WTC11 (cell line): ENCODE measurements around the gene OR5AU1. TPM values are rescaled to one million over a fixed set of nuclear protein-coding genes. Genes with fewer than 3 reads are reported as not detected.

ENCODE experiments used
- ATAC-seq: fragments of 200-7000 bp; cut with Tn5 transposase; 2 replicates; pipeline ENCODE4 v1.10.0; 2021; ENCODE audit warnings: mild to moderate bottlenecking, moderate library complexity
- CTCF ChIA-PET: fragments of 300-600 bp; sonication (Branson Sonifier 250); formaldehyde crosslinking; loops from one replicate; lab custom pipeline; 2021; ENCODE audit warnings: antibody characterized with exemption; lab: Charles Lee
- POLR2A ChIA-PET: fragments of 350-600 bp; sonication (Branson Sonifier 250); formaldehyde crosslinking; loops from one replicate; lab custom pipeline; 2021; ENCODE audit warnings: antibody characterized with exemption; lab: Charles Lee
- DNase-seq: peaks from one replicate; pipeline ENCODE4 v3.0.0; 2021; ENCODE audit warnings: low spot score
- H3K27ac Mint-ChIP-seq: 2 replicates; pipeline ENCODE4 v1.8.0; 2021; ENCODE audit warnings: mixed read lengths
- H3K27me3 Mint-ChIP-seq: 2 replicates; pipeline ENCODE4 v1.8.0; 2021; ENCODE audit warnings: low read depth, mild to moderate bottlenecking, moderate library complexity, mixed read lengths
- H3K36me3 Mint-ChIP-seq: 2 replicates; pipeline ENCODE4 v1.8.0; 2021; ENCODE audit warnings: mixed read lengths
- H3K4me1 Mint-ChIP-seq: 2 replicates; pipeline ENCODE4 v1.8.0; 2022; ENCODE audit warnings: mixed read lengths
- H3K4me3 Mint-ChIP-seq: 2 replicates; pipeline ENCODE4 v1.8.0; 2021; ENCODE audit warnings: mild to moderate bottlenecking, moderate library complexity, mixed read lengths
- H3K9me3 Mint-ChIP-seq: 2 replicates; pipeline ENCODE4 v1.8.0; 2021; ENCODE audit warnings: mixed read lengths
- ERG ChIP-seq: fragments of 250-450 bp; sonication (Bioruptor Pico); IDR thresholded peaks from 2 replicates; pipeline ENCODE4 v1.8.0; 2021; ENCODE audit warnings: mild to moderate bottlenecking
- FOXP4 ChIP-seq: sonication (generic); formaldehyde crosslinking; IDR thresholded peaks from 2 replicates; pipeline ENCODE4 v1.8.0; 2022; ENCODE audit warnings: mild to moderate bottlenecking, missing genetic modification reagents
- KAT7 ChIP-seq: sonication (generic); formaldehyde crosslinking; IDR thresholded peaks from 2 replicates; pipeline ENCODE4 v1.8.1; 2023; ENCODE audit warnings: missing genetic modification reagents, mild to moderate bottlenecking, borderline replicate concordance
- NFATC4 ChIP-seq: fragments of 250-450 bp; sonication (Bioruptor Pico); IDR thresholded peaks from 2 replicates; pipeline ENCODE4 v1.9.0; 2021; ENCODE audit warnings: mild to moderate bottlenecking
- PRRX2 ChIP-seq: fragments of 250-450 bp; sonication (Bioruptor Pico); IDR thresholded peaks from 2 replicates; pipeline ENCODE4 v1.8.0; 2021; ENCODE audit warnings: mild to moderate bottlenecking
- TEAD1 ChIP-seq: sonication (generic); formaldehyde crosslinking; IDR thresholded peaks from 2 replicates; pipeline ENCODE4 v1.8.0; 2022; ENCODE audit warnings: mild to moderate bottlenecking, missing genetic modification reagents
- TEAD4 ChIP-seq: sonication (generic); formaldehyde crosslinking; IDR thresholded peaks from 2 replicates; pipeline ENCODE4 v1.8.0; 2022; ENCODE audit warnings: mild to moderate bottlenecking, missing genetic modification reagents
- ZNF263 ChIP-seq: sonication (generic); formaldehyde crosslinking; IDR thresholded peaks from 2 replicates; pipeline ENCODE4 v1.8.1; 2022; ENCODE audit warnings: low read depth, mild to moderate bottlenecking, moderate library complexity, missing genetic modification reagents
- ZNF281 ChIP-seq: sonication (generic); formaldehyde crosslinking; IDR thresholded peaks from 2 replicates; pipeline ENCODE4 v1.8.0; 2023; ENCODE audit warnings: mild to moderate bottlenecking, missing genetic modification reagents
- ZNF671 ChIP-seq: fragments of 250-450 bp; sonication (Bioruptor Pico); IDR thresholded peaks from 2 replicates; pipeline ENCODE4 v1.8.0; 2021; ENCODE audit warnings: mild to moderate bottlenecking
- total RNA-seq: library from RNA; stranded (reverse); gene quantifications from 3 replicates; pipeline ENCODE4 v1.2.3, GENCODE V29; 2021
- TF ChIP-seq, protein P1 (sequence below): fragments of 250-450 bp; sonication (Bioruptor Pico); conservative IDR thresholded peaks from 2 replicates; pipeline ENCODE4 v1.9.0; 2021; ENCODE audit warnings: mild to moderate bottlenecking
- TF ChIP-seq, protein P2 (sequence below): sonication (generic); formaldehyde crosslinking; IDR thresholded peaks from 2 replicates; pipeline ENCODE4 v1.8.0; 2022; ENCODE audit warnings: mild to moderate bottlenecking, missing genetic modification reagents
- TF ChIP-seq, protein P3 (sequence below): sonication (generic); formaldehyde crosslinking; IDR thresholded peaks from 2 replicates; pipeline ENCODE4 v1.8.1; 2022; ENCODE audit warnings: mild to moderate bottlenecking, moderate library complexity, missing genetic modification reagents
- TF ChIP-seq, protein P4 (sequence below): fragments of 250-450 bp; sonication (Bioruptor Pico); IDR thresholded peaks from 2 replicates; pipeline ENCODE4 v1.9.0; 2021; ENCODE audit warnings: mild to moderate bottlenecking, borderline replicate concordance
- TF ChIP-seq, protein P5 (sequence below): sonication (generic); formaldehyde crosslinking; IDR thresholded peaks from 2 replicates; pipeline ENCODE4 v1.8.1; 2023; ENCODE audit warnings: mild to moderate bottlenecking, missing genetic modification reagents

Gene OR5AU1
- total RNA-seq, 1 experiment from 2014 or later: not detected

DNA sequence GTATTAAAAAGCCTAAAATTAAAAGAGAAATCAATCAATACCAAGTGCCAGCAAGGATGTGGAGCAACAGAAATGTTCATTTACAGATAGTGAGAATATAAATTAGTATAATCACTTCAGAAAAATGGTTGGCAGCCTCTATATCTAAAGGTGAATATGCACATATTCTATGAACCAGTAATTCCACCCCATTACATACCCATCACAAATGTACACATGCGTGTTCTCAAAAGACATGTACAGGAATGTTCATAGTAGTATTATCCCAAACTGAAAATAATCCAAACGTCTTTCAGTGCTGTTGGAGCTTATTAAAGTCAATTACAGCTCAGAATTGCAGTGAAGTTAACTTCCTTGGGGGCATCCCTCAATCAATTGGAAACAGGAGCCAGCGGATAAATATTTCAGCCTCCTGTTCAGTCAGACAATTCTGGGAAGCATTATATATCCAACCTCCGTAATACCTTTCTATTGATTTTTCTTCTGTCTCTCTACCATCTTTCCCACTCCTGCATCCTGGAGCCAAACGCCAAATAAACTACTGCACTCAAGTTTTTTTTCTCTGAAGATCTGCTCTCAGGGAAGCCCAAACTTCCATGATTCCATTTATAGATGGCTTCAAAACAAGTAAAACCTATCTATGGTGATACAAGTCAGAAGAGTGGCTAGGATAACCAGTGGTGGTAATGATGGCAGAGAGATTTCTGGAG is 45.0 kb upstream of the OR5AU1 start (continued):
- peak; percentile 61 for TF ChIP-seq NFATC4 (CRISPR knock-in tag)

DNA sequence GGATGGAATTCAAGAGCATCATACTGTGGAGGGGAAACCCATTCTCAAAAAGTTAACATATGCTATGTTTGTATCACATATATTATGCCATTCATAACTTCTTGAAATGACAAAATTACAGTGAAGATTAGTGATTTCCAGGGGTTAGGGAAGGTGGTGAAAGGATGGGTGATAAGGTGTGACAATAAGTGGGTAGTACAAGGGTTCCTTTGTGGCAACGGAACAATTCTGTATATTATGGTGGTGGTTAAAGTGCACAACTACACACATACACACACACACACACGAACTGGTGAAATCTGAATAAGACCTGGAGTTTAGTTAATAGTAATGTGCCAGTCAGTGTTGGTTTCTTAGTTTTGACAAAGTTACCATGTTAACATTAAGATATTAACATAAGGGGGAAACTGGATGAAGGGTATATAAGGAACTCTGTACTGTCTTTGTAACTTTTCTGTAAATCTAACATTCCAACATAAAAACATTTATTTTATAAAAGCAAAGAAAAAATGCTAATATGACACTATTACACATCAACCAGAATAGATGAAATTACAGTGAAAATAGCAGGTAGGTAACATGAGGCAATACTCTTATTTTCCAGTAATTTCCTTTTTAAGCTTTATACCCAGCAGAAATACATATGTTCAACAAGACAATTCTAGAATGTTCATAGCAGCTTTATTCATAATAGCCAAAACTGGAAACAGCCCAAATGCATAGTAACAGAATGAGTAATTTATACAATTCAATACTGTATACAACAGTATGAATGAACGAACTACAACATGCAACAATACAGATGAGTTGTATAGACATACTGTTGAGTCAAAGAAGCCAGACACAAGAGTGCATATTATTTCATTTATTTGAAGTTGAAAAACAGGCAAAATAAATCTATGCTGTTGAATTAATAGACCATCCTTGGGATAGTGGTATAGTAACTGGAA is 44.0 kb upstream of the OR5AU1 start:
- ATAC-seq: no peak
- no peaks in the 10 kb centered on the region for H3K36me3 Mint-ChIP-seq
- POLR2A ChIA-PET: interaction anchor here (0.6 kb wide), 1 partner anchor 9 kb away, joined by 6 read pairs; no protein-coding TSS in a partner anchor
- TF ChIP-seq TEAD4 (CRISPR knock-in tag) (no peak), PRRX2 (no peak), ZNF263 (CRISPR knock-in tag) (no peak), ERG (CRISPR knock-in tag) (peak; percentile 47; the same call in 1 of the 2 replicates), FOXP4 (no peak), TEAD1 (CRISPR knock-in tag) (no peak), NFATC4 (CRISPR knock-in tag) (peak; percentile 80; the same call in 1 of the 2 replicates), ZNF281 (no peak), ZNF671 (CRISPR knock-in tag) (0 out of 2 replicates have a peak, but pooled peaks have one; percentile 62), KAT7 (CRISPR knock-in tag) (no peak)
- TF ChIP-seq, protein P1, sequence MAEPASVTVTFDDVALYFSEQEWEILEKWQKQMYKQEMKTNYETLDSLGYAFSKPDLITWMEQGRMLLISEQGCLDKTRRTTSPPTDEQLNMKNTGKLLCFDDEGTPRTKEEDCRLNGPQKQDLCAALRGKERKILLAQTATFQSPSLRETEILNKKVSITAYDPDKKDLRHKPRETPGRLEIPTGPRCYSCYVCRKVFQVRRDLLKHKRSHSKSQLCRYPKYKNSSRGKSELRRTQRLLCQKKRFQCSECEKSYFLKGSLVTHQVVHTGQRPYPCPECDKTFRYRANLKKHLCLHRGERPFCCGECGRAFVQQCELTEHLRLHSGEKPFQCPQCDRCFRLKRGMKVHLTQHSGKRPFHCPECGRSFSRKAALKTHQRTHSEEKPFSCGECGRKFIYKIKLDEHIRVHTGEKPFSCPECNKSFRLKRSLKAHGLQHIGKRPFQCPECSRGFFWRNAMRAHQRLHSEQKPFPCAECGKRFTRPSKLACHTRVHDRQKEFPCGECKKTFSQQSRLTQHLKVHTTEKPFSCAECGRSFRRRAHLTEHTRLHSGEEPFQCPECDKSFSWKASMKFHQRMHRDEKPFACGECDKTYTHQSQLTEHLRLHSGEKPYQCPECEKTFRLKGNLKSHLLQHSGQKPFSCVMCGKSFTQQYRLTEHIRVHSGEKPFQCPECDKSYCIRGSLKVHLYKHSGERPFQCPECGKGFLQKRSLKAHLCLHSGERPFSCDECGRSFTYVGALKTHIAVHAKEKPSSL (CRISPR knock-in tag): peak; percentile 80
- TF ChIP-seq, protein P2, sequence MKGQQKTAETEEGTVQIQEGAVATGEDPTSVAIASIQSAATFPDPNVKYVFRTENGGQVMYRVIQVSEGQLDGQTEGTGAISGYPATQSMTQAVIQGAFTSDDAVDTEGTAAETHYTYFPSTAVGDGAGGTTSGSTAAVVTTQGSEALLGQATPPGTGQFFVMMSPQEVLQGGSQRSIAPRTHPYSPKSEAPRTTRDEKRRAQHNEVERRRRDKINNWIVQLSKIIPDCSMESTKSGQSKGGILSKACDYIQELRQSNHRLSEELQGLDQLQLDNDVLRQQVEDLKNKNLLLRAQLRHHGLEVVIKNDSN (CRISPR knock-in tag): no peak
- TF ChIP-seq, protein P3, sequence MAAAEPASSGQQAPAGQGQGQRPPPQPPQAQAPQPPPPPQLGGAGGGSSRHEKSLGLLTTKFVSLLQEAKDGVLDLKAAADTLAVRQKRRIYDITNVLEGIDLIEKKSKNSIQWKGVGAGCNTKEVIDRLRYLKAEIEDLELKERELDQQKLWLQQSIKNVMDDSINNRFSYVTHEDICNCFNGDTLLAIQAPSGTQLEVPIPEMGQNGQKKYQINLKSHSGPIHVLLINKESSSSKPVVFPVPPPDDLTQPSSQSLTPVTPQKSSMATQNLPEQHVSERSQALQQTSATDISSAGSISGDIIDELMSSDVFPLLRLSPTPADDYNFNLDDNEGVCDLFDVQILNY (CRISPR knock-in tag): no peak
- TF ChIP-seq, protein P4, sequence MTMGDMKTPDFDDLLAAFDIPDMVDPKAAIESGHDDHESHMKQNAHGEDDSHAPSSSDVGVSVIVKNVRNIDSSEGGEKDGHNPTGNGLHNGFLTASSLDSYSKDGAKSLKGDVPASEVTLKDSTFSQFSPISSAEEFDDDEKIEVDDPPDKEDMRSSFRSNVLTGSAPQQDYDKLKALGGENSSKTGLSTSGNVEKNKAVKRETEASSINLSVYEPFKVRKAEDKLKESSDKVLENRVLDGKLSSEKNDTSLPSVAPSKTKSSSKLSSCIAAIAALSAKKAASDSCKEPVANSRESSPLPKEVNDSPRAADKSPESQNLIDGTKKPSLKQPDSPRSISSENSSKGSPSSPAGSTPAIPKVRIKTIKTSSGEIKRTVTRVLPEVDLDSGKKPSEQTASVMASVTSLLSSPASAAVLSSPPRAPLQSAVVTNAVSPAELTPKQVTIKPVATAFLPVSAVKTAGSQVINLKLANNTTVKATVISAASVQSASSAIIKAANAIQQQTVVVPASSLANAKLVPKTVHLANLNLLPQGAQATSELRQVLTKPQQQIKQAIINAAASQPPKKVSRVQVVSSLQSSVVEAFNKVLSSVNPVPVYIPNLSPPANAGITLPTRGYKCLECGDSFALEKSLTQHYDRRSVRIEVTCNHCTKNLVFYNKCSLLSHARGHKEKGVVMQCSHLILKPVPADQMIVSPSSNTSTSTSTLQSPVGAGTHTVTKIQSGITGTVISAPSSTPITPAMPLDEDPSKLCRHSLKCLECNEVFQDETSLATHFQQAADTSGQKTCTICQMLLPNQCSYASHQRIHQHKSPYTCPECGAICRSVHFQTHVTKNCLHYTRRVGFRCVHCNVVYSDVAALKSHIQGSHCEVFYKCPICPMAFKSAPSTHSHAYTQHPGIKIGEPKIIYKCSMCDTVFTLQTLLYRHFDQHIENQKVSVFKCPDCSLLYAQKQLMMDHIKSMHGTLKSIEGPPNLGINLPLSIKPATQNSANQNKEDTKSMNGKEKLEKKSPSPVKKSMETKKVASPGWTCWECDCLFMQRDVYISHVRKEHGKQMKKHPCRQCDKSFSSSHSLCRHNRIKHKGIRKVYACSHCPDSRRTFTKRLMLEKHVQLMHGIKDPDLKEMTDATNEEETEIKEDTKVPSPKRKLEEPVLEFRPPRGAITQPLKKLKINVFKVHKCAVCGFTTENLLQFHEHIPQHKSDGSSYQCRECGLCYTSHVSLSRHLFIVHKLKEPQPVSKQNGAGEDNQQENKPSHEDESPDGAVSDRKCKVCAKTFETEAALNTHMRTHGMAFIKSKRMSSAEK: peak; percentile 74; the same call in 1 of the 2 replicates
- TF ChIP-seq, protein P5, sequence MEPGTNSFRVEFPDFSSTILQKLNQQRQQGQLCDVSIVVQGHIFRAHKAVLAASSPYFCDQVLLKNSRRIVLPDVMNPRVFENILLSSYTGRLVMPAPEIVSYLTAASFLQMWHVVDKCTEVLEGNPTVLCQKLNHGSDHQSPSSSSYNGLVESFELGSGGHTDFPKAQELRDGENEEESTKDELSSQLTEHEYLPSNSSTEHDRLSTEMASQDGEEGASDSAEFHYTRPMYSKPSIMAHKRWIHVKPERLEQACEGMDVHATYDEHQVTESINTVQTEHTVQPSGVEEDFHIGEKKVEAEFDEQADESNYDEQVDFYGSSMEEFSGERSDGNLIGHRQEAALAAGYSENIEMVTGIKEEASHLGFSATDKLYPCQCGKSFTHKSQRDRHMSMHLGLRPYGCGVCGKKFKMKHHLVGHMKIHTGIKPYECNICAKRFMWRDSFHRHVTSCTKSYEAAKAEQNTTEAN (CRISPR knock-in tag): no peak

More for the DNA sequence above, 44.0 kb upstream of the OR5AU1 start:
- Mint-ChIP-seq H3K4me3 (no peak overlapping the region), H3K27me3 (no peaks in the 10 kb centered on the region), H3K27ac (no peak overlapping the region), H3K9me3 (peaks cover 12% of the 10 kb centered on the region), H3K4me1 (peaks cover 27% of the 10 kb centered on the region)
- no peak for DNase-seq
- CTCF ChIA-PET: no interaction called here
